ENCODE measurements around the gene ADAMTS18. TPM values are rescaled to one million over a fixed set of nuclear protein-coding genes. Genes with fewer than 3 reads are reported as not detected.

ADAMTS18 gene
- total RNA-seq, 5 donors from 2014 or later (not counting 1 experiment from before 2014, with no cell fraction given): not detected

Other genes starting within 250 kb of the ADAMTS18 start
- gene MON1B, start 243.8 kb downstream of the ADAMTS18 start, total RNA-seq: 10 to 100 TPM; 60.8 to 91.8 (median 81.9) TPM
- 10 to 100 TPM in 4 of 5 donors, 1 to 10 TPM in 1; 4.0 to 18.0 (median 16.7) TPM for gene SYCE1L, start 235.6 kb downstream of the ADAMTS18 start, total RNA-seq

Data from T-cell (primary cell).